ENCODE measurements around the gene NOX5. TPM values are rescaled to one million over a fixed set of nuclear protein-coding genes. Genes with fewer than 3 reads are reported as not detected.

Gene NOX5
- total and polyA plus RNA-seq, 2 of the 13 experiments (the other 11 are each of a cell fraction or from before 2014, with no cell fraction given), result not detected

DNA sequence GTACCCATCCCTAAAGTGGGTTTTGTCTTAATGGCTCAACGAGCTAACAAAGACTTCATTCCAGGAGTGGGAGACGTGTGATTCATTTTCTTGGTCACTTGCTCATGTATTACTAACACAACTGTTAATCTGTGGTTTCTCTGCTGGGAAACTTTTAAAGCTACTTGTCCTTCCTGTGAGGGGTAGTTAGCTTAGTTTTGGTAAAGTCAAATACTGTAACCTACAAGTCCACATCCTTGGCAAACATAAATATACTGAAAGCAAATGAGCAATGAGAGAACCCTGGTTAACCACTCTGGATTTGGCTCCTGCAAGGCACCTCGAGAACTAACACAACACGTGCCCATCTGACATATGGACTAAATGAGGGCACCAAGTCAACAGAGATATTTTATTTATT is 19.9 kb downstream of the NOX5 start:
- Histone ChIP-seq H3K4me1 (ENCODE audit: insufficient read depth, low read length) (peaks cover 11% of the 10 kb centered on the region), H3K9ac (ENCODE audit: insufficient read depth, low read depth, low read length) (no peak overlapping the region), H3K27me3 (ENCODE audit: control insufficient read depth in 1 of 2, insufficient read depth in 2 of 2, low read length in 2 of 2) (peaks cover 0 to 3% of the 10 kb centered on the region in 2 experiments; a peak in 2 of 5 replicates), H3K36me3 (replicated peaks in 1 of 2; ENCODE audit: control insufficient read depth in 1 of 2, insufficient read depth in 2 of 2, low read length in 2 of 2) (no peaks in the 10 kb centered on the region), H3K79me2 (ENCODE audit: insufficient read depth, low read length) (no peaks in the 10 kb centered on the region), H4K20me1 (ENCODE audit: insufficient read depth, low read length) (no peaks in the 10 kb centered on the region), H2AFZ (ENCODE audit: low read length) (no peak overlapping the region), H3K9me3 (ENCODE audit: low read length) (no peaks in the 10 kb centered on the region), H3K27ac (ENCODE audit: extremely low read length, insufficient read depth, low read length) (no peak overlapping the region), H3K4me2 (ENCODE audit: low read depth, low read length) (no peak overlapping the region), H3K4me3 (replicated peaks in 1 of 3; ENCODE audit: insufficient read depth in 1 of 3, low read depth in 2 of 3, low read length in 3 of 3) (no peak overlapping the region)
- intact Hi-C loops (cut with micrococcal nuclease; ENCODE audit: unreplicated experiment) (loop anchor here (5.0 kb wide), 1 partner anchor 287 kb away; no protein-coding TSS in a partner anchor), in situ Hi-C loops (cut with HindIII; ENCODE audit: extremely low pct_ligation_motif_present, low pct_unique_long_range_greater_than_20kb) (no loop called here)
- ChIA-PET CTCF (ENCODE audit: low intra/inter-chr PET ratio, low total read pairs) (no interaction called here), POLR2A (no interaction called here)
- DNase-seq (ENCODE audit: low spot score) (no peak), FAIRE-seq (no peak), ATAC-seq (no peak)
- 32% methylated on average over 4 of the region's 4 CpGs for WGBS (ENCODE audit: low lambda C conversion rate)
- TF ChIP-seq TCF7 (IDR thresholded peaks at IDR 0.05; ENCODE audit: low read depth), result no peak
- no TSS peak for BruUV-seq (replicated peaks)

DNA sequence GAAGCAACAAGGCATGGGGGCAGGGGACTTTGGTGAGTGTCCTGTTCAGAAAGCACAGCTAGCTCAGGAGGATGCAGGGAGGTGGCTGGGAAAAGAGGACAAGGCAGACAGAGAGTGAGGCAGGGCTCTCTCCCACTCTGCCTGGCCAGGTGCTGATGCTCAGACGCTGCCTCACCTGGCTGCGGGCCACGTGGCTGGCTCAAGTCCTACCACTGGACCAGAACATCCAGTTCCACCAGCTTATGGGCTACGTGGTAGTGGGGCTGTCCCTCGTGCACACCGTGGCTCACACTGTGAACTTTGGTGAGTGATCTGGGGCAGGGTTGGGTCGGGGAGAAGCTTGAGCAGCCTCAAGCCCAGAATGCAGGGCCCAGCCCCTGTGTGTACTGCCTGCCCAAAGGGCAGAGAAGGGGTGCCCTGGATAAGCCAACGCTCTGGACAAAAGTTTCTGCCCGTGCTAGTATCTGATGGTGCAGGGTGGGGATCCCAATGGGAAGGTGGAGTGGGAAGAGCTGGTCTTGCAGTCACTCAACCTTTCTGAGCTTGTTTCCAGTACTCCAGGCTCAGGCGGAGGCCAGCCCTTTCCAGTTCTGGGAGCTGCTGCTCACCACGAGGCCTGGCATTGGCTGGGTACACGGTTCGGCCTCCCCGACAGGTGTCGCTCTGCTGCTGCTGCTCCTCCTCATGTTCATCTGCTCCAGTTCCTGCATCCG is 20.9 kb downstream of the NOX5 start:
- H3K4me3 ChIP-seq (replicated peaks in 1 of 3; ENCODE audit: insufficient read depth in 1 of 3, low read depth in 2 of 3, low read length in 3 of 3), result no peak overlapping the region
- BruUV-seq (replicated peaks), result no TSS peak
- ATAC-seq, result peak; percentile 92
- H3K36me3 ChIP-seq (replicated peaks in 1 of 2; ENCODE audit: control insufficient read depth in 1 of 2, insufficient read depth in 2 of 2, low read length in 2 of 2), result no peaks in the 10 kb centered on the region
- H3K27ac ChIP-seq (ENCODE audit: extremely low read length, insufficient read depth, low read length), result no peak overlapping the region
- intact Hi-C loops (cut with micrococcal nuclease; ENCODE audit: unreplicated experiment) (no loop called here), in situ Hi-C loops (cut with HindIII; ENCODE audit: extremely low pct_ligation_motif_present, low pct_unique_long_range_greater_than_20kb) (no loop called here)
- peak overlapping the region; percentile 15; the same call in 1 of the 2 replicates for H3K4me2 ChIP-seq (ENCODE audit: low read depth, low read length)
- CTCF ChIA-PET (ENCODE audit: low intra/inter-chr PET ratio, low total read pairs), result no interaction called here
- H3K27me3 ChIP-seq (ENCODE audit: control insufficient read depth in 1 of 2, insufficient read depth in 2 of 2, low read length in 2 of 2), result peaks cover 0 to 8% of the 10 kb centered on the region in 2 experiments; a peak in 2 of 5 replicates
- DNase-seq (ENCODE audit: low spot score), result peak; percentile 23
- no peak overlapping the region for H2AFZ ChIP-seq (ENCODE audit: low read length)
- no peaks in the 10 kb centered on the region for H4K20me1 ChIP-seq (ENCODE audit: insufficient read depth, low read length)
- H3K9ac ChIP-seq (ENCODE audit: insufficient read depth, low read depth, low read length), result no peak overlapping the region
- H3K4me1 ChIP-seq (ENCODE audit: insufficient read depth, low read length), result peaks cover 11% of the 10 kb centered on the region
- 21% methylated on average over 9 of the region's 16 CpGs for WGBS (ENCODE audit: low lambda C conversion rate)
- POLR2A ChIA-PET, result no interaction called here
- FAIRE-seq, result peak; percentile 53
- no peaks in the 10 kb centered on the region for H3K9me3 ChIP-seq (ENCODE audit: low read length)
- H3K79me2 ChIP-seq (ENCODE audit: insufficient read depth, low read length), result no peaks in the 10 kb centered on the region
- TF ChIP-seq ZNF768 (CRISPR knock-in tag; IDR thresholded peaks at IDR 0.05) (peak; percentile 14; the same call in 1 of the 2 replicates), MYC (CRISPR knock-in tag; IDR thresholded peaks at IDR 0.05; ENCODE audit: borderline replicate concordance) (peak; percentile 63; the same call in 1 of the 2 replicates), MEIS2 (CRISPR knock-in tag; IDR thresholded peaks at IDR 0.05) (0 out of 2 replicates have a peak, but pooled peaks have one; percentile 24), BORCS8-MEF2B (CRISPR knock-in tag; IDR thresholded peaks at IDR 0.05) (no peak), ZNF563 (CRISPR knock-in tag; IDR thresholded peaks at IDR 0.05) (no peak), ZNF441 (CRISPR knock-in tag; IDR thresholded peaks at IDR 0.05; ENCODE audit: borderline replicate concordance) (no peak), STAG1 (CRISPR knock-in tag; IDR thresholded peaks at IDR 0.05) (peak; percentile 62), PCBP2 (optimal IDR thresholded peaks at IDR 0.05; ENCODE audit: low read depth, low read length, poor library complexity, severe bottlenecking) (no peak), DPF2 (CRISPR knock-in tag; IDR thresholded peaks at IDR 0.05; ENCODE audit: borderline replicate concordance, low read depth) (no peak), RAD21 (CRISPR knock-in tag; IDR thresholded peaks at IDR 0.05) (peak; percentile 45; the same call in 1 of the 2 replicates)
- TF ChIP-seq, protein P1, sequence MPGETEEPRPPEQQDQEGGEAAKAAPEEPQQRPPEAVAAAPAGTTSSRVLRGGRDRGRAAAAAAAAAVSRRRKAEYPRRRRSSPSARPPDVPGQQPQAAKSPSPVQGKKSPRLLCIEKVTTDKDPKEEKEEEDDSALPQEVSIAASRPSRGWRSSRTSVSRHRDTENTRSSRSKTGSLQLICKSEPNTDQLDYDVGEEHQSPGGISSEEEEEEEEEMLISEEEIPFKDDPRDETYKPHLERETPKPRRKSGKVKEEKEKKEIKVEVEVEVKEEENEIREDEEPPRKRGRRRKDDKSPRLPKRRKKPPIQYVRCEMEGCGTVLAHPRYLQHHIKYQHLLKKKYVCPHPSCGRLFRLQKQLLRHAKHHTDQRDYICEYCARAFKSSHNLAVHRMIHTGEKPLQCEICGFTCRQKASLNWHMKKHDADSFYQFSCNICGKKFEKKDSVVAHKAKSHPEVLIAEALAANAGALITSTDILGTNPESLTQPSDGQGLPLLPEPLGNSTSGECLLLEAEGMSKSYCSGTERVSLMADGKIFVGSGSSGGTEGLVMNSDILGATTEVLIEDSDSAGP (CRISPR knock-in tag; IDR thresholded peaks at IDR 0.05; ENCODE audit: borderline replicate concordance), result peak; percentile 39; the same call in 1 of the 2 replicates
- TF ChIP-seq, protein P2, sequence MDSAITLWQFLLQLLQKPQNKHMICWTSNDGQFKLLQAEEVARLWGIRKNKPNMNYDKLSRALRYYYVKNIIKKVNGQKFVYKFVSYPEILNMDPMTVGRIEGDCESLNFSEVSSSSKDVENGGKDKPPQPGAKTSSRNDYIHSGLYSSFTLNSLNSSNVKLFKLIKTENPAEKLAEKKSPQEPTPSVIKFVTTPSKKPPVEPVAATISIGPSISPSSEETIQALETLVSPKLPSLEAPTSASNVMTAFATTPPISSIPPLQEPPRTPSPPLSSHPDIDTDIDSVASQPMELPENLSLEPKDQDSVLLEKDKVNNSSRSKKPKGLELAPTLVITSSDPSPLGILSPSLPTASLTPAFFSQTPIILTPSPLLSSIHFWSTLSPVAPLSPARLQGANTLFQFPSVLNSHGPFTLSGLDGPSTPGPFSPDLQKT (CRISPR knock-in tag; IDR thresholded peaks at IDR 0.05; ENCODE audit: borderline replicate concordance), result no peak
